DND-41 (cell line): Measurements from ENCODE around the gene RPL5.

Source experiments
- CTCF ChIP-seq: IDR thresholded peaks from 2 replicates; pipeline ENCODE4 v1.5.1; 2012; ENCODE audit warnings: borderline replicate concordance, low read length, moderate library complexity, mild to moderate bottlenecking; ENCODE audit not compliant: poor library complexity, severe bottlenecking; ENCODE audit errors: extremely low read depth
- EZH2 ChIP-seq: IDR thresholded peaks from 3 replicates; pipeline ENCODE4 v1.6.1; 2012; ENCODE audit warnings: borderline replicate concordance, low read depth, mild to moderate bottlenecking, moderate library complexity, low read length, inconsistent platforms; ENCODE audit not compliant: severe bottlenecking

- TF ChIP-seq CTCF (no peak), EZH2 (no peak)
Measured at GRCh38 chr1:92837062-92837461, 5.2 kb downstream of the RPL5 start.
